PC-9 (cell line): ENCODE results near the gene POLRMT. TPM values are rescaled to one million over a fixed set of nuclear protein-coding genes. Genes with fewer than 3 reads are reported as not detected.

Experiments
- BruUV-seq: library from RNA; stranded (reverse); fragments of 400-500 nt; replicated peaks from 2 replicates; lab custom pipeline; 2021; lab: Mats Ljungman, UMichigan
- CTCF ChIA-PET: fragments of 300-600 bp; sonication (Branson Sonifier 250); formaldehyde crosslinking; loops from one replicate; lab custom pipeline; 2022; ENCODE audit warnings: antibody characterized with exemption; lab: Charles Lee
- POLR2A ChIA-PET: fragments of 300-600 bp; sonication (Branson Sonifier 250); formaldehyde crosslinking; loops from one replicate; lab custom pipeline; 2022; ENCODE audit warnings: antibody characterized with exemption; ENCODE audit not compliant: unreplicated experiment; lab: Charles Lee
- DNase-seq, 2 experiments: peaks; one replicate each; pipeline versions ENCODE4 v3.0.0 to v3.0.0-alpha.2; 2015 to 2022; ENCODE audit warnings: mixed read lengths in 1 of 2
- H2AFZ ChIP-seq: fragments of 200-600 bp; sonication (generic); 2 replicates; pipeline ENCODE4 v1.8.1; 2017; ENCODE audit warnings: antibody characterized with exemption
- H3F3A ChIP-seq: fragments of 200-600 bp; sonication (generic); 2 replicates; pipeline ENCODE4 v1.8.1; 2017; ENCODE audit warnings: antibody characterized with exemption, mild to moderate bottlenecking, low read depth; ENCODE audit not compliant: insufficient read depth
- H3K27ac ChIP-seq: fragments of 200-600 bp; sonication (generic); 2 replicates; pipeline ENCODE4 v1.6.1; 2016; ENCODE audit warnings: mixed run types
- H3K27me3 ChIP-seq: fragments of 200-600 bp; sonication (generic); 2 replicates; pipeline ENCODE4 v1.6.1; 2016; ENCODE audit warnings: low read depth, mixed run types; ENCODE audit not compliant: insufficient read depth
- H3K36me3 ChIP-seq: fragments of 200-600 bp; sonication (generic); 2 replicates; pipeline ENCODE4 v1.6.1; 2016; ENCODE audit warnings: low read depth, mixed run types
- H3K4me1 ChIP-seq: fragments of 200-600 bp; sonication (generic); replicated peaks from 2 replicates; pipeline ENCODE4 v1.6.1; 2016; ENCODE audit warnings: mixed run types; ENCODE audit not compliant: insufficient read depth
- H3K4me2 ChIP-seq: fragments of 200-600 bp; sonication (generic); 2 replicates; pipeline ENCODE4 v1.6.1; 2017; ENCODE audit warnings: mixed run types
- H3K4me3 ChIP-seq: fragments of 200-600 bp; sonication (generic); 2 replicates; pipeline ENCODE4 v1.6.1; 2016; ENCODE audit warnings: mixed run types
- H3K79me2 ChIP-seq: fragments of 200-600 bp; sonication (generic); 2 replicates; pipeline ENCODE4 v1.6.1; 2017; ENCODE audit warnings: low read depth, mixed run types
- H3K9me2 ChIP-seq: fragments of 200-600 bp; sonication (generic); 2 replicates; pipeline ENCODE4 v1.8.1; 2017; ENCODE audit warnings: mild to moderate bottlenecking; ENCODE audit not compliant: insufficient read depth
- H3K9me3 ChIP-seq: fragments of 200-600 bp; sonication (generic); 2 replicates; pipeline ENCODE4 v1.8.1; 2016; ENCODE audit warnings: low read depth; ENCODE audit not compliant: insufficient read depth
- H4K20me1 ChIP-seq: fragments of 200-600 bp; sonication (generic); 2 replicates; pipeline ENCODE4 v1.8.1; 2017; ENCODE audit not compliant: insufficient read depth
- CTCF ChIP-seq: fragments of 200-600 bp; sonication (generic); conservative IDR thresholded peaks from 2 replicates; pipeline ENCODE4 v1.6.1; 2017; ENCODE audit warnings: mixed run types, antibody characterized with exemption, mild to moderate bottlenecking, moderate library complexity
- EZH2 ChIP-seq: fragments of 200-600 bp; sonication (generic); IDR thresholded peaks from 2 replicates; pipeline ENCODE4 v1.8.0; 2017; ENCODE audit warnings: antibody characterized with exemption, low read depth
- intact Hi-C: fragments of 100-400 bp; cut with micrococcal nuclease; formaldehyde crosslinking; loops from one replicate; pipeline ENCODE4 v1.10.0; 2022; ENCODE audit not compliant: unreplicated experiment
- total RNA-seq: library from RNA; stranded (reverse); gene quantifications from 2 replicates; pipeline ENCODE4 v1.2.3, GENCODE V29; 2021

The POLRMT gene
- total RNA-seq, 1 experiment from 2014 or later, result 46.4 TPM

- POLR2A ChIA-PET, result no interaction called here
Measured at GRCh38 chr19:658059-658839, 24.9 kb upstream of the POLRMT start.

GRCh38 chr19:657611-658010 lies 24.3 kb upstream of the POLRMT start:
- Histone ChIP-seq H3K4me3 (no peak overlapping the region), H3K4me1 (peaks cover 9% of the 10 kb centered on the region), H3K27me3 (no peaks in the 10 kb centered on the region), H3K4me2 (no peak overlapping the region), H3F3A (0 out of 2 replicates have a peak, but pooled peaks cover 8% of the 10 kb centered on the region), H4K20me1 (peaks cover 93% of the 10 kb centered on the region), H3K27ac (no peak overlapping the region), H3K36me3 (0 out of 2 replicates have a peak, but pooled peaks cover 4% of the 10 kb centered on the region), H3K79me2 (peaks cover 99% of the 10 kb centered on the region), H3K9me2 (no peaks in the 10 kb centered on the region), H2AFZ (no peak overlapping the region), H3K9me3 (no peaks in the 10 kb centered on the region)
- TF ChIP-seq CTCF, result no peak
- TF ChIP-seq EZH2, result no peak
- intact Hi-C loops, result no loop called here
- POLR2A ChIA-PET, result no interaction called here
- CTCF ChIA-PET, result no interaction called here
- no TSS peak for BruUV-seq
- DNase-seq, result no peak

More at GRCh38 chr19:658059-658839, 24.9 kb upstream of the POLRMT start:
- H3K79me2 ChIP-seq, result peaks cover 95% of the 10 kb centered on the region
- H3K27me3 ChIP-seq, result no peaks in the 10 kb centered on the region
- H3K9me2 ChIP-seq, result no peaks in the 10 kb centered on the region
- H4K20me1 ChIP-seq, result peaks cover 87% of the 10 kb centered on the region
- H3F3A ChIP-seq, result 0 out of 2 replicates have a peak, but pooled peaks cover 8% of the 10 kb centered on the region
- peaks cover 9% of the 10 kb centered on the region for H3K4me1 ChIP-seq
- intact Hi-C loops, result no loop called here
- no peak overlapping the region for H2AFZ ChIP-seq
- 0 out of 2 replicates have a peak, but pooled peaks cover 4% of the 10 kb centered on the region for H3K36me3 ChIP-seq
- H3K9me3 ChIP-seq, result no peaks in the 10 kb centered on the region
- CTCF ChIA-PET, result no interaction called here
- no peak overlapping the region for H3K27ac ChIP-seq
- no peak for TF ChIP-seq CTCF
- no peak for TF ChIP-seq EZH2
- no peak overlapping the region for H3K4me2 ChIP-seq
- H3K4me3 ChIP-seq, result no peak overlapping the region
- no TSS peak for BruUV-seq
- no peak for DNase-seq

GRCh38 chr19:656751-657559 lies 23.6 kb upstream of the POLRMT start:
- Histone ChIP-seq H3K79me2 (peaks cover 98% of the 10 kb centered on the region), H3K4me3 (no peak overlapping the region), H3K36me3 (0 out of 2 replicates have a peak, but pooled peaks cover 4% of the 10 kb centered on the region), H3K9me3 (no peaks in the 10 kb centered on the region), H4K20me1 (peaks cover 100% of the 10 kb centered on the region), H3F3A (0 out of 2 replicates have a peak, but pooled peaks cover 8% of the 10 kb centered on the region), H3K9me2 (no peaks in the 10 kb centered on the region), H3K27me3 (no peaks in the 10 kb centered on the region), H3K27ac (no peak overlapping the region), H3K4me1 (peaks cover 9% of the 10 kb centered on the region), H3K4me2 (no peak overlapping the region), H2AFZ (no peak overlapping the region)
- ChIA-PET CTCF (no interaction called here), POLR2A (no interaction called here)
- no peak for TF ChIP-seq EZH2
- TF ChIP-seq CTCF, result no peak
- no TSS peak for BruUV-seq
- DNase-seq, result no peak
- intact Hi-C loops, result no loop called here
